SK-N-DZ (cell line): ENCODE results near the gene ZMAT1. TPM values are rescaled to one million over a fixed set of nuclear protein-coding genes. Genes with fewer than 3 reads are reported as not detected.
"Not testable (repeated sequence)": the region's sequence is repeated elsewhere in the genome, so short reads cannot be mapped to it uniquely, and the experiment has no call there.

Source experiments
- DNase-seq: peaks from one replicate; pipeline ENCODE4 v3.0.0-alpha.2; 2015; ENCODE audit warnings: low spot score
- polyA plus RNA-seq, 2 experiments: library from polyadenylated mRNA; depleted of rRNA; stranded (reverse); fragments of >200 nt; gene quantifications; 2 replicates each; pipeline ENCODE4 v1.2.3, GENCODE V29; 2014
- small RNA-seq, 2 experiments: library from RNA; depleted of rRNA; stranded (forward); fragments of <200 nt; gene quantifications; one replicate each; pipeline ENCODE3, GENCODE V24; 2014

ZMAT1 gene
- polyA plus RNA-seq (2014; cell fraction: cytosol; rRNA removed) = not detected in 2 replicates
- 0.03 and 0.09 TPM in 2 replicates for polyA plus RNA-seq (2014; cell fraction: nucleus; rRNA removed)

- DNase-seq = peak; percentile 50
Observed at GRCh38 chrX:101931488-101932248, at the start of gene ZMAT1. ZMAT1 (minus strand) TSS chrX:101932027; CDS start chrX:101932008, 19 bp downstream.

GRCh38 chrX:101977106-101977505, 45.3 kb upstream of the ZMAT1 start:
- DNase-seq = no peak

DNA sequence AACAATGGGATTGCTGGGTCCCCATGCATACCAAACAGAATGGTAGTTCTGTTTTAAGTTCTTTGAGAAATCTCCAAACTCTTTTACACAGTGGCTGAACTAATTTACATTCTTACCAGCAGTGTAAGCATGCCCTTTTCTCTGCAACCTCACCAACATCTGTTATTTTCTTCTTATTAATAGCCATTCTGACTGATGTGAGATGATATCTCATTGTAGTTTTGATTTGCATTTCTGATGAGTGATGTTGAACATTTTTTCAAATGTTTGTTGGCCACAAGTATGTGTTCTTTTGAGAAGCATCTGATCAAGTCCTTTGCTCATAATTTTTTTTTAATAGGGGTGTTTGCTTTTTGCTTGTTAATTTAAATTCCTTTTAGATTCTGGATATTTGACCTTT, 41.2 kb upstream of the ZMAT1 start:
- no peak for DNase-seq

- not testable (repeated sequence) for DNase-seq
Observed at GRCh38 chrX:101964923-101965539, 33.2 kb upstream of the ZMAT1 start.

DNA sequence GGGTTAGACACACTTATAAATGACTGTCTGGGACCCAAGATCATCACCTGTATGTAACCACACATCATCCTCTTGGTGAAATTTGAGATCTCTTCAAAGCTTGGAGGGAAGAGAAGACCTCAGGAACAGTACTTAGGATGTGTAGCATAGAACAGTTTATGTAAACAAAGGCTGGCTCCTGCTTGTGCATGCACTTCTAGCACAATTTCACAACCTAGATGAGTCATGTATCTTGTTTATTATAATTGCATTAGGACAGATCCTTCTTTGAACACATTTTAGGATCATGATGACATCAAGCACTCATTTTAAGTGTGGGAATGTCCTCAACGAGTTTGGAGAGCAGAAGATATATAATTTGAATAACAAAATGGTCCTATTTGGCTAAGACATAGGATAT, 26.3 kb upstream of the ZMAT1 start:
- DNase-seq = no peak

- no peak for DNase-seq
Observed at GRCh38 chrX:101957174-101957573, 25.3 kb upstream of the ZMAT1 start.

DNA sequence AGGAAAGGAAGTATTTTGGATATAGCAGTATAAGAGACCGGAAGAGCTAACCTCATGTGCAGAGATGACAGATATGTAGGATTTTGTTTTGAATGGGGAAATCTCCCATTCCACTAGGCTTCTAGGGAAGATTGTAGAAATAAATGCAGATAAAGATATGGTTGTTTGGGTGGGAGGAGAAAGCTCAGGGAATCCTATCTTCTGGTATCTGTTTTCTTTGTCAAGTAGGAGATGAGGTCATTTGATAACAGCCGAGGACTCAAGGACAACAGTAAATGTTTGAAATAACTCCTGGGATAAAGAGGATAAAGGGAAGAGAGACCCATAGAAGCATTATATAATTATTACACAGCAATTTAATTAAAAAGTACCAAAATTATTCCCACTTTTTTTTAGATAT, 24.7 kb upstream of the ZMAT1 start:
- no peak for DNase-seq

- no peak for DNase-seq
Observed at GRCh38 chrX:101950581-101950980, 18.8 kb upstream of the ZMAT1 start.

- DNase-seq = no peak
Observed at GRCh38 chrX:101932249-101932570, 383 bp upstream of the ZMAT1 start.

- DNase-seq = no peak
Observed at GRCh38 chrX:101931136-101931487, 715 bp downstream of the ZMAT1 start.

DNA sequence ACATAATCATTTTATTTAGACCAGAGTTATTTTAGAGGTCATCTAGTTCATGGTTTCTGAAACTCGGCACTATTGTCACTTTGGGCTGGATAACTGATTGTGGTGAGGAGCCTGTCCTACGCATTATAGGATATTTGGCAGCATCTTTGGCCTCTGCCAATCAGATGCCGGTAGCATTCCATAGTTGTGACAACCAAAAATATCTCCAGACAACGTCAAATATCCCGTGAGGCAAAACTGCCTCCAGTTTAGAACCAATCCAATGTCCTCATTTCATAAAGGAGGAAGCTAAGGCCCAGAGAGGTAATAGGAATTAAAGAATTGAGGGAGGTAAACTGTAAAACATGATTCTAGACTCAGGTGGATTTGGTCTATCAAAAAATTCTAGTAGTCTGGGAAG, 6.1 kb downstream of the ZMAT1 start:
- DNase-seq = no peak

DNA sequence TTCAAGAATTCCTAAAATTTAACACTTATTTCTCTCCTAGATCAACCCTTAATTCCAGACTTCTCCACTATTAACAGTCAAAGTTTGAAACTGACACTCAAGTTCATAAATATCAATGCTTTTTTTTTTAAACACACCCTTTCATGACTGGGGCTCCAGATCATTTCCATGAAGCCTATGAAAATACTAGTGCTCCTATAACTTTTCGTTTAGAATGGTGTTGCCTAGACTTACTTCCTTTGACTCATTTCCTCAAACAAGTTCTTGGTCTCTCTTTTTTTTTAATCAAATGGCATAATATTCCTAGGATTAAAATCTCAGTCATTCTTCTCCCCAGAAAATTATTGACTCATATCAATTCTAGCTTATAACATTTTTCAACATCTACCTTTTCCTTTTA, 13.1 kb downstream of the ZMAT1 start:
- no peak for DNase-seq

DNA sequence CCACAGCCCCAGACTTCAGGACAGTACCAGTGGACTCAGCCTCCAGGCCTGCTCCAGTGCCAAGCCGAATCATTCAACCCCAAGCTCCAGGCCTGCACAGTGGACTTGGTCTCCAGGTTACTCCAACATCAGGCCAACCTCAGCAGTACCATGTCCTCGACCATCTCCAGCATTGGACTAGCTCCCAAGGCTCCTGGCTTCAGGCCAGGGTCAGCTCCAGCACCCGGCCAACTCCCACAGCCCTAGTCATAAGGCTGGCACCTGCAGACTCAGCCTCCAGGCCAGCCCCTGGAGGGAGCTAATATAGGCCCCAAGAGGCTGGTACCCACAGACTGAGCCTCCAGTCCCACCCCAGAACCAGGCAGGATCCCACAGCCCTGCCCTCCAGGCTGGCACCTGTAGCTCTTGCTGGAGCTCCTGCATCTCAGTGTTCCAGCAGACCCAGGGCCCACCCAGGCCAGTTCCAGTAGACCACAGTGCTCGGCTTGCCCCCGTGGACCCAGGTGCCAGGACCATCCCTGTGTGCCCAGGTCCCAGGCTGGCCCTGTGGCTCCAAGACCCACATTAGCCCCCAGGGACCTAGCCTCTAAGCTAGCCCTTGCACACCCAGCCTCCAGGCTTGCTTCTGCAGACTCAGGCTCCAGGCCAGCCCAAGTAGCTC, 25.6 kb downstream of the ZMAT1 start:
- no peak for DNase-seq

GRCh38 chrX:101904996-101905395, 26.8 kb downstream of the ZMAT1 start:
- DNase-seq = no peak

Small RNA genes within 50 kb of the gene (small RNA-seq; reads per million reads assigned to genes)
- gene RNU6-345P = 0 reads per million in 2 experiments
